NCI-H446 treated with DMSO at 0.1 percent for 48 hours (cell line): ENCODE data around the gene CCL4L2.
"Not testable (repeated sequence)": the region's sequence is repeated elsewhere in the genome, so short reads cannot be mapped to it uniquely, and the experiment has no call there.

ENCODE experiments used
- DNase-seq: peaks from one replicate; lab custom pipeline; 2025; lab: John Stamatoyannopoulos, UW

Gene CCL4L2

GRCh38 chr17:36221581-36222100, 10.8 kb downstream of the CCL4L2 start:
- not testable (repeated sequence) for DNase-seq

- not testable (repeated sequence) for DNase-seq
Measured at GRCh38 chr17:36222967-36223366, 12.1 kb downstream of the CCL4L2 start.

DNA sequence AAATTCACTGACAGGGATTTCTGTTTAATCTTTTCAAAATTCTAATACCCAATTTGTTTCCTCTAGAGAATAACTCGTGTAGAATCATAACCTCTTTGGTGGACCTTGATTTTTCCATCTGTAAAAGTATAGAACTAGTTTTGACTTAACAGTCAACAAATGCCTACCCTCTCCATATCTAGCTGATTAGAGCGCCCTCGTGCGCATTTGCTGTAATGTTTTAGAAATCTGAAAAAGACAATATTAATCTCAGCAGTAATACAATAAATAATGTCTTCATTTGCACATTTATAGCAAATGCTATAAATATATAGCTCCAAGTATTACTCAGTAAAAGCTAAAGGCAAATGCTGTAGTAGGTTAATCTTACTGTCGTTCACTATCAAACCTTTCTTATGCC, 18.8 kb downstream of the CCL4L2 start:
- not testable (repeated sequence) for DNase-seq

GRCh38 chr17:36242046-36242445, 31.2 kb downstream of the CCL4L2 start:
- DNase-seq = not testable (repeated sequence)
